ENCODE data around the gene HOXB5.

HOXB5 gene

GRCh38 chr17:48601207-48601538, 7.6 kb upstream of the HOXB5 start:
- Histone ChIP-seq H3K4me3 (ENCODE audit: low read length) (no peak overlapping the region), H3K36me3 (ENCODE audit: control insufficient read depth, insufficient read depth, low read length) (no peaks in the 10 kb centered on the region), H3K4me1 (ENCODE audit: control insufficient read depth, insufficient read depth, low read length) (peaks cover 6% of the 10 kb centered on the region), H3K9ac (ENCODE audit: low read length) (no peak overlapping the region), H3K9me3 (ENCODE audit: control insufficient read depth, low read length) (peaks cover 4% of the 10 kb centered on the region), H3K27me3 (ENCODE audit: control insufficient read depth, insufficient read depth, low read length) (peaks cover 100% of the 10 kb centered on the region)

- Histone ChIP-seq H3K4me3 (ENCODE audit: low read length) (no peak overlapping the region), H3K9me3 (ENCODE audit: control insufficient read depth, low read length) (peaks cover 4% of the 10 kb centered on the region), H3K36me3 (ENCODE audit: control insufficient read depth, insufficient read depth, low read length) (no peaks in the 10 kb centered on the region), H3K9ac (ENCODE audit: low read length) (no peak overlapping the region), H3K27me3 (ENCODE audit: control insufficient read depth, insufficient read depth, low read length) (peaks cover 100% of the 10 kb centered on the region), H3K4me1 (ENCODE audit: control insufficient read depth, insufficient read depth, low read length) (peaks cover 9% of the 10 kb centered on the region)
Observed at GRCh38 chr17:48600244-48601098, 6.9 kb upstream of the HOXB5 start.

DNA sequence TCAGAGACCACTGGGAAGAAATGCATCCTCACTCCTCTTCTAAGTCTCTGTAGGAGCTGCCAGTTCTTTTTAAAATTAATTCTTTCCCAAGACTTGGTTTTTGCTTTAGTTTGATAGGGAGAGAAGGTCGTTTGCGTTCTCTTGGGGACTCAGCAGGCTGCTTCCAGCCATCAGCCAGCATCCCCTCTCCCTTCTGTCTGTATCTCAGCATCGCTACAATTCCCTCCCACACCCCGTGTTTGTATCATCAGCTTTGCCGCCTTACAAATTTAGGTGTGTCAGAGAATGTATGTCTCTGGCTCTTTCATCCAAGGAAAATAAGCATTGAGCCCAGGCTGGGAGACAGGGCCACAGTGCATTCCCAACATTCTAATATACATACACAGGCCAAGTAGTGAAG, 5.8 kb upstream of the HOXB5 start:
- no peaks in the 10 kb centered on the region for H3K9me3 ChIP-seq (ENCODE audit: control insufficient read depth, low read length)
- H3K27me3 ChIP-seq (ENCODE audit: control insufficient read depth, insufficient read depth, low read length): peaks cover 100% of the 10 kb centered on the region

GRCh38 chr17:48598736-48599135, 5.2 kb upstream of the HOXB5 start:
- H3K4me1 ChIP-seq (ENCODE audit: control insufficient read depth, insufficient read depth, low read length): peaks cover 12% of the 10 kb centered on the region
- no peak overlapping the region for H3K4me3 ChIP-seq (ENCODE audit: low read length)
- H3K9ac ChIP-seq (ENCODE audit: low read length): no peak overlapping the region
- peaks cover 98% of the 10 kb centered on the region for H3K27me3 ChIP-seq (ENCODE audit: control insufficient read depth, insufficient read depth, low read length)
- H3K36me3 ChIP-seq (ENCODE audit: control insufficient read depth, insufficient read depth, low read length): no peaks in the 10 kb centered on the region
- no peaks in the 10 kb centered on the region for H3K9me3 ChIP-seq (ENCODE audit: control insufficient read depth, low read length)

More for the DNA sequence above, 5.8 kb upstream of the HOXB5 start:
- Histone ChIP-seq H3K4me1 (ENCODE audit: control insufficient read depth, insufficient read depth, low read length) (peaks cover 12% of the 10 kb centered on the region), H3K36me3 (ENCODE audit: control insufficient read depth, insufficient read depth, low read length) (no peaks in the 10 kb centered on the region), H3K9ac (ENCODE audit: low read length) (no peak overlapping the region), H3K4me3 (ENCODE audit: low read length) (no peak overlapping the region)

- peaks cover 96% of the 10 kb centered on the region for H3K27me3 ChIP-seq (ENCODE audit: control insufficient read depth, insufficient read depth, low read length)
- peaks cover 12% of the 10 kb centered on the region for H3K4me1 ChIP-seq (ENCODE audit: control insufficient read depth, insufficient read depth, low read length)
- H3K9me3 ChIP-seq (ENCODE audit: control insufficient read depth, low read length): no peaks in the 10 kb centered on the region
- H3K4me3 ChIP-seq (ENCODE audit: low read length): peak overlapping the region; percentile 31
- peak overlapping the region; percentile 43 for H3K9ac ChIP-seq (ENCODE audit: low read length)
- H3K36me3 ChIP-seq (ENCODE audit: control insufficient read depth, insufficient read depth, low read length): no peaks in the 10 kb centered on the region
Observed at GRCh38 chr17:48597778-48598631, 4.4 kb upstream of the HOXB5 start.

DNA sequence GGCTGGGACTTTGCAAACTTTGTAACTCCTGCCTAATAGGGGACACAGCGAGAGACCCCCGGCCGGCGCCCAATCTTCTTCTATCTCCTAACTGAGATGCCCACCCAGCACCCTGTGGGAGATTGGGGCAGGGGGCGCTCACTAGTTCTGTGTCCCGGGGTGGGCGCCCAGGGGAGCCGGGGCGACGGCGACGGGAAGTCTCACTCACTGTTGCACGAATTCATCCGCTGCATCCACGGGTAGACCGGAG, 3.9 kb upstream of the HOXB5 start:
- Histone ChIP-seq H3K36me3 (ENCODE audit: control insufficient read depth, insufficient read depth, low read length) (no peaks in the 10 kb centered on the region), H3K27me3 (ENCODE audit: control insufficient read depth, insufficient read depth, low read length) (peaks cover 96% of the 10 kb centered on the region), H3K4me3 (ENCODE audit: low read length) (no peak overlapping the region), H3K4me1 (ENCODE audit: control insufficient read depth, insufficient read depth, low read length) (peaks cover 12% of the 10 kb centered on the region), H3K9ac (ENCODE audit: low read length) (peak overlapping the region; percentile 43), H3K9me3 (ENCODE audit: control insufficient read depth, low read length) (no peaks in the 10 kb centered on the region)

DNA sequence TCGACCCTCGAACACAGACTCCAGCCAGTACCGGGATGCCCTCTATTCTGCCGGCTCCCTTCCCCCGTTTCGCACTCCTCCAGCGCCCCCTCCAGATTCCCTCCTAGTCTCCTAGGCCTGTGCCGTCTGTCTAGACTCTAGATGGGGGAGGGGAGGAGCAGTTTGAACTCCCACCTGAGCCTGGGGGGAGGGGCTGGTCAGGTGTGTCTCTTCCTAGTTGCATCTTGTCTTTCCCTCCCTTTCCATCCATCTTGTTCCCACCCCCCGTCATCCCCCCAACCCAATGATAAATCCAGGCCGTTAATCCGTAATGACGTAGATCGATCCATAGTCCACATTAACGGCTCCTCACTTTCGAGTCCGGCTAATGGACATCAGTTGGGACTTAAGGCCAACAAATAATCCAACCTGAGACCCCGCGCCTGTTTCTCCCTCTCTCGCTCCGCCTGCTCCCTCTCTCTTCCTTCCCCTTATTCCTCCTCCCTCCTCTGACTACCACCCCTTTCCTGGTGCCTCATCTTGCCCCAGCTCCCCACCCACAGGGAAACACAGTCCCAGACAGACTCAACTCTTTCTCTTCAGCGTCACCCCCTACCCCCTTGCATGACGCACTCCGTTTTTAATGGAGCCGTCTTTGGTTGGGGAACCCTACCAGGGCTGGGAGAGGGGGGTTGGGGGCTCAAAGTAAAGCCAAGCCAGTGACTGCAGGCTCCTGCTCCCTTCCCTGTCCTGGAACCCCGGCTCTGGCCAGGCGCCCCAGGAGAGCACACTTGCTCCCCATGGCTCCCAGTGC, 3.4 kb upstream of the HOXB5 start:
- H3K9ac ChIP-seq (ENCODE audit: low read length): peak overlapping the region; percentile 43
- H3K4me3 ChIP-seq (ENCODE audit: low read length): no peak overlapping the region
- no peaks in the 10 kb centered on the region for H3K9me3 ChIP-seq (ENCODE audit: control insufficient read depth, low read length)
- H3K27me3 ChIP-seq (ENCODE audit: control insufficient read depth, insufficient read depth, low read length): peaks cover 96% of the 10 kb centered on the region
- H3K36me3 ChIP-seq (ENCODE audit: control insufficient read depth, insufficient read depth, low read length): no peaks in the 10 kb centered on the region
- H3K4me1 ChIP-seq (ENCODE audit: control insufficient read depth, insufficient read depth, low read length): peaks cover 12% of the 10 kb centered on the region

- no peak overlapping the region for H3K9ac ChIP-seq (ENCODE audit: low read length)
- no peaks in the 10 kb centered on the region for H3K36me3 ChIP-seq (ENCODE audit: control insufficient read depth, insufficient read depth, low read length)
- peaks cover 95% of the 10 kb centered on the region for H3K27me3 ChIP-seq (ENCODE audit: control insufficient read depth, insufficient read depth, low read length)
- no peaks in the 10 kb centered on the region for H3K9me3 ChIP-seq (ENCODE audit: control insufficient read depth, low read length)
- H3K4me1 ChIP-seq (ENCODE audit: control insufficient read depth, insufficient read depth, low read length): peaks cover 12% of the 10 kb centered on the region
- no peak overlapping the region for H3K4me3 ChIP-seq (ENCODE audit: low read length)
Observed at GRCh38 chr17:48596000-48596734, 2.6 kb upstream of the HOXB5 start.

- H3K27me3 ChIP-seq (ENCODE audit: control insufficient read depth, insufficient read depth, low read length): peaks cover 95% of the 10 kb centered on the region
- H3K9ac ChIP-seq (ENCODE audit: low read length): no peak overlapping the region
- no peak overlapping the region for H3K4me3 ChIP-seq (ENCODE audit: low read length)
Observed at GRCh38 chr17:48595278-48595999, 1.9 kb upstream of the HOXB5 start.

DNA sequence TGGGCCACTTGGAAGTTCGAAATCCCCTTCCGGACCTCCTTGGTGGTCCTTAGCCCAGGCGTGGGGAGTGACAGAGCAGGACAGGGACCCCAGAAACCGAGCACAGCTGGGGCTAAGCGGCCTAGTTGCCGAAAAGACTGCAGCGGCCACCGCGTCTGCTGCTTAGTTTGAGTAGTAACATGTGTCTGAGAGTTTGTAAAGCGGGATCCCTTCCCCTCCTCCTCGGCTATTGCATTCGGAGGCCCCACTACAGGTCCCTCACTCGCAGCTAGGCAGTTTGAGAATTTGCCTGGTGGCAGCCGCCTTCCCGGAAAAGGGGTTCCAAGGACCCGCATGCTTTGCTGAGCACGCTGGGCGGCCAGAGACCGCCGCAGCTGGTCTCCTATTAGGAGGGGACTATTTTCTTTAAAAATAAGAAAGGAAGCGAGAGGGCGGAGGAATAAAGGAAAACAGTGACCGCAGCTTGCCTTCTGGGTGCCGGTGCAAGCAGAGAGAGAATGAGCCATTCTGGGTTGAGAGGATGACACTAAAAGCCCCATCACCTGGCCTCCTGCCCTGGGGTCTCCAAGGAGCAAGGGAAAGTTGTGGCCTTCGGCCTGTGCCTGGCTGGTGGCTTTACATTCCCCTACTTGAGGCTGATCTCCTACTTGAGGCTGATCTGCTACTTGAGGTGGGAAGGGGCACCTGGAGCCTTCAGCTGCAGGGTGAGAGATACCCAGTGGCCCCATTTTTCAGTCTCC, 1.1 kb upstream of the HOXB5 start:
- Histone ChIP-seq H3K4me3 (ENCODE audit: low read length) (no peak overlapping the region), H3K36me3 (ENCODE audit: control insufficient read depth, insufficient read depth, low read length) (no peaks in the 10 kb centered on the region), H3K9ac (ENCODE audit: low read length) (peak overlapping the region; percentile 23), H3K27me3 (ENCODE audit: control insufficient read depth, insufficient read depth, low read length) (peaks cover 95% of the 10 kb centered on the region), H3K4me1 (ENCODE audit: control insufficient read depth, insufficient read depth, low read length) (peaks cover 12% of the 10 kb centered on the region), H3K9me3 (ENCODE audit: control insufficient read depth, low read length) (no peaks in the 10 kb centered on the region)

More at GRCh38 chr17:48595278-48595999, 1.9 kb upstream of the HOXB5 start:
- Histone ChIP-seq H3K36me3 (ENCODE audit: control insufficient read depth, insufficient read depth, low read length) (no peaks in the 10 kb centered on the region), H3K9me3 (ENCODE audit: control insufficient read depth, low read length) (no peaks in the 10 kb centered on the region), H3K4me1 (ENCODE audit: control insufficient read depth, insufficient read depth, low read length) (peaks cover 12% of the 10 kb centered on the region)

Data from mucosa of stomach (tissue), 1 donor.